TTC549 (cell line): Measurements from ENCODE around the gene TEX35.

ENCODE experiments used
- FAIRE-seq: peaks from 2 replicates; lab custom pipeline; 2012; peaks lifted over from hg19 to GRCh38; lab: Jason Lieb, UNC

The TEX35 gene

DNA sequence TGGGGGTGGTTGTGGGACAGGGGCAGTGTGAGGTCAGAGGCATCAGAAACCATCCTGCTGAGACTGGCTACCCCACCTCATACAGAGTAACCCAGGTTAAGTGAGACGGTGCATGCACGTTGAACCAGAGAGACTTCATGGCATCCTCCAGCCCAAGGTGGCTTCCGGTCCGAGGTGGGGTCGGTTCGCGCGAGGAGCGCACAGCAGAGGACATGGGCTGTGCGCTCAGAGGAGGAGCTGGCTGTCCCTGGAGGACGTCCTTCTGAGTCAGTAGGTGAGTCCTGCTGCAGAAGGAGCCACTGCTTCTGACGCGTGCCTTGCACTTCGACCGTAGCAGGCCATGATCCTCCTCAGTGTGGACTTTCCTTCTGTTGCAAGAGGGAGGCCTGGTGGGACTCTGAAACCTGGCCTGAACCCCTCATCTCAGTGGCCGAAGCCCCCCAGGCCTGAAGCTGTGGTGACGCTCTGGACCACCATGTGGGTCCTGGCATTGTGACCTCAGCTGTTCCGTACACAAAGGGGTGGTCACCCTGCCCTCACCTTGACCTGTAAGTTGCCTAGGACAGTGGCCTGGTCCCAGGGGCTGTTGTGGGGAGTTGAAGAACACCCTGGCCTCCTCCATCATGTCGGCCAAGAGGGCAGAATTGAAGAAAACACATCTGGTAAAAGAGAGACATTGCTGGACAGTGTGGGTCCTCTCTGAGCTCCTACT is at the start of gene TEX35:
TSS of gene TEX35 (plus strand) at position 544 of the 712 bp plus-strand sequence. CDS start at position 624, 80 bp downstream.
- no peak for FAIRE-seq

DNA sequence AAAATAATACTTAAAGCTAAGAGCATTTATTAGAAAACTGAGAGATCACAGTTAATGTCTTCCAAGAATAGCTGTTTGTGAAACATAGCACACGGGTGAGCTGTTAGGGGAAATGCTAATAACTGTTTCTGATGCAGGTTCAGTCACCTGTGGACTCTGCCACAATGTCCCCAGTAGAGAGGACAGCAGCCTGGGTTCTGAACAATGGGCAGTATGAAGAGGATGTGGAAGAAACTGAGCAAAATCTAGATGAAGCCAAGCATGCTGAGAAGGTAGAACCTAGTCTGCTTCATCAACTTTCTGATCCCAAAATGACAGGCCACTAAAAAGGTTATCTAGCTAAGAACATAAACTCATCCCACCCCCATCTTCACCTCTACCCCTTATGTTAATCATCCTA is 48.8 kb upstream of the TEX35 start:
- FAIRE-seq = no peak

DNA sequence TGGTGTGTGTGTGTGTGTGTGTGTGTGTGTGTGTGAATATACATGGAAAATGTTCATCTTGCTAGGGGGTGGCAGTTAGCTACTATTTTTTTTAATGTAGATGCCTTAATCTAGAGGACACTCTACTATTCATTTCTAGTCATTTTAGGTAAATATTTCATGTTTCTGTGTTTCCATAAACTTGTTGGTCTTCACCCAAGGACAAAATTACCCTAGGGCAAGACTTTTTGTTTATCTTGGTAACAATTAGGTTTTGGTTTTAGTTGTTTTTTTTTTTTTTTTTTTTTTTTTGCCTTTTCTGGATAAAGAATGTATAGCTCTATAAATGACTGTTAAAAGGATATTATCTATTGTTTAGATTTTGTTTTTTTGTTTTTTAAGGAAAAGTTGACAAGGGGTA is 48.3 kb upstream of the TEX35 start:
- FAIRE-seq = peak; percentile 86

DNA sequence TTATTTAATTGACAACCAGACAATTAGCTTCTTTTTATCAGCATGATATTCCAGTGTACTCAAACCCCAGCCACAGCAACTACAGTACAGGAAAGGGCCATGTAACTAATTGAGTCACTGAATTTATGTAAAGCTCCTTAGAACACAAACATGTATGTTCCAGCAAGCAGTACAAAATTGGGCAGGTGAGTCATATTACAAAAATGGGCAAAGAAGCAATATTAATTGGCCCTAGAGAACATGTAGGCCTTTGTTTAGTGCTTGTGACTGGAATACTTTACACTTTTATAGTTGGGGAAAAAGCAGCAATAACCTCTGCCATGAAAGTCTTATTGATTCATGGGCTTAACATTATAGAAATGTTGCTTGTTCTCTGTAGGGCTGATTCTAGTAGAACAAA is 47.9 kb upstream of the TEX35 start:
- FAIRE-seq = no peak

DNA sequence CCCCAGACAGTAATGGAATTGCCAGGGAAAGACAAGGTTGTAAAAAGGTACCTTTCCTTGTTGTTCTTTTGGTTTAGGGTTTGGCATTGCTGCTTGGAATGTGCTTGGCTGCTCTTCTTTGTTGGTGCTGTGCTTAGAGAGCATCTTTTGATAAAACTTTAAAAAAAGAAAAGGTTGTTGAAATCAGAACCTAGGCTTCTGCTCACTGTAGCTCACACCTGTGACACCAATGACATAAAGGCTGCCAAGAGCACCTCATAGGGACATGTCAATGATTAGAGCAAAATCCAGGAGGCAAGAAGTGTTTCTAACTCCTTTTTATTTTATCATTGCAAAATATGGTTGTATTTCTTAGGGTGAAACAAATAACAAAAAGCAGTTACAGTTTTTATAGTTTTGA is 45.1 kb upstream of the TEX35 start:
- no peak for FAIRE-seq

DNA sequence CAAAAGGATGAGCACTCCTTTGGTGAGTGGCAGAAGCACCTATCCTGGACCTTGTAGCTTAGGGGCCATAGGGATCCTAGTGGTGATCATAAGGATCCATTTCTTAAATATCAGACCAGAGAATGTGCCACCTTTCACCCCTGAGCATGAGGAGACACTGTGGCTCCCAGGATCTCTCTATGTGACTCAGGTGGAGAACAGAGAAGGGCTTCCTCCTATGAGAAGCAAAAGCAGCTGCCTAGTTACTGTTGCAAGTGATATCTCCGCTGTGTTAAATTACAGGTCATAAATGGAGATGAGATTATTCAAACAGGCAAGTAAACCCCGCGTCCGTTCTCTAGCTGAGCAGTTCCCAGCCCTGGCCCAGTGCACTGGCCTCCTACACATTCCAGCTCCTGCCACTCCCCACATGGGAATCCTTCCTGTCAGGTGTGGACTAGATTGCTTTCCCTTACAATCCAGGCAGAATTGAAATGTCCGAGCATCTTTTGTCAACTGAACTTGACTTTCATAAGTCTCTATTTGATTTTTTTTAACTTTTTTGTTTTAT is 42.4 kb upstream of the TEX35 start:
- no peak for FAIRE-seq

DNA sequence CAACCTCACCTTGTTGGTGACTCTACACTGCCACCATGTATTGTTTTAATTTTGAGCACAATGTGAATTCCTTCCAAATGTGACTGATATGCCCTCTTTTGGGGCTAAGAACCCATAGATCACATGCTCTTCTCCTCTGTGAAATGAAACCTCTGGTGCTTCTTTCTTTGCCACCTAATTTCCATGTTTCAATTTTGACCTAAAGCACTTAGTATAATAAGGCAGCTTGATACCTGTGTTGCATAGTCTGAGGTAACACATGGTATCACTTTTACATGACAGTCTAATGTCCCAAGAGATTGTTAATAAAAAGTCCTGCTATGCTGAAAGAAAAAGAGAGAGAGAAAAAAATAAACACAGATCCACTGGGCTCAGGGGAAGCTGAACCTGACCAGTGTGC is 40.4 kb upstream of the TEX35 start:
- no peak for FAIRE-seq

DNA sequence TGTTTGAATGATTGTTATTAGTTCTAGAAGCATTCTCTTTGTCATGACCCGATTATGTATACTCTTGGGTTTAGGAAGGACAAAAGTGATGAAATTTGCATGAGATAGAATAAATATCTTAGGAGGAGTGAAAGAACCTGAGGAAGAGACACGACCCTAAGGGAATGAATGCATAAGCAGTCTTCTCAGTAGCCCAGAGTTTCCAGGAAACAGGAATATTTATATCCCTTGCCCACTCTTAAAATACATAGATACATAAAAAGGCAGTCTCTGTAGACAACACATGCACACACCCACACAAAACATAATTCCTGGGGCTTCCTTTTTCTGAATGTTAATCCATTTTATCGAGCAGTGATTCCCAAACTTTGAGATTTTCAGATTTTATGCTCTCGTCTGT is 35.5 kb upstream of the TEX35 start:
- FAIRE-seq = no peak

DNA sequence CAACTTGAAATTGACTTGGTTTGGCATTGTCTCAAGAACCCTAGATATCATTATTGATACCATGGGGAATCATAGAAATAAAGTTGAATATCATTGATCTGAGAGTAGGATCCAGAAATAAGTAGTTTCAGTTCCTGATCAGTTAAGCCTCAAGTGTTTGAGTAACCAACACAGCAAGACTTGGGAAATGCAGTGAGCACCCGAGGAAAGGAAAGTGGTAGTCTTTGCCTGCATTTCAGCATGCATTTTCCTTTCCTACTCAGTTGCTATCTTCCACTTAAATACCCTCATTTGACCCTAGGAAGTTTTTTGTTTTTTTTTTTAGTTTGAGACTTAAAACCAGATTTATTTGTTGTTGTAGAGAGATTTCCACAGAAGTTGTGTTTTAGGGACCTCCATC is 35.1 kb upstream of the TEX35 start:
- peak; percentile 5 for FAIRE-seq

DNA sequence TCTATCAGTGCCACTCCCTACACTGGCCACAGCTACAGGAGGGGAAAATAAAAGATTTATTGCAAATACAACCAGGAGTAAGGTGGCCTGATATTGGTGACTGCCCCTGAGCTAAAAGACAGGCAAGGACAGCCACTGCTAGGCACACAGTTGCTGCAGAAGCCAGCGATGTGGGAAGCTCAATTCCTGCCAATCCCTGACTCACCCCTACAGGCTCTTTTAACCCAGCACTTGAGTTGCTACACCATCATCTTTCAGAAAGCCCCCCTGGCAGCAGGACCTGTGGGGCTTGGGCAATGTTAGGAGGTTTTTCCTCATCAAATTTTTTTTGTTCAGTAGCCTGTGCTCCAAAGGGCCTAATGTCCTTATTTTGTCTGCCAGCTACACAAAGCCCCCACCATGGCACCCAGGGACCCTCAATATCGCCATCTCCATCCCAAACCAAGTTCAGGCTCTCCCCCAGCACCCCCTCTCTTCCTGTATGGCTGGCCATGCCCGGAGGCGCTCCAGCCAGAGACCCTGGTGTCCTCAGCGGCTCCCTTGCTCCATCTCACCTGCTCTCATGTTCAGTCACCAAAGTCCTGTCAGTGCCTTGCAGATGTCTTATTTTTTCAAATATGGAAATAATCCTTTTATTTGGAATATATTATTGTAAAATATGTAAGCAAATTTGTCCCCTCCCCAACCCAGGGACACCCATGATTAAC is 29.5 kb upstream of the TEX35 start:
- FAIRE-seq = no peak

DNA sequence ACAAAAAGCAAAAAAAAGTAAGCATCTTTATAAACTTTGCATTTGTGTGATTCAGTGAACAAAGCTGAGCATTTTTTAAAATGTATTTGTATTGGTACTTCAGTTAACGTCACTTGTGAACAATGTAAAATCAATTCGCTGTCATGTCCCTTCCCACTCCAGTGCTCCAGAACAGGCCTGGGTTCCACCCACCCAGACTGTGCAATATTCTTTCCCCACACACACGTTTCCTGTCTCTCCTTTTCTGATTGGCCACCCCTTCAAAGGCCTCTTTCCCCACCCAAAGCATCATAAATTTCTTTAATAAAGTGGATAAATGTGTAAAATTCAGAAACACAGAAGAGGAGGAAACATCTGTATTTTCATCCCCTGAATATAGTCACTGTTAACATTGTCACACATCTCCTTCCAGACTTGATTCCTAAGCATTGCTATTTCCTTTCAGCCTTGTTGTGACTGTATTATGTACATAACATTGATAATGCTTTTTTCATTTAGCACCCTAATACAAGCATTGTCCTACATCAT is 28.1 kb upstream of the TEX35 start:
- no peak for FAIRE-seq

DNA sequence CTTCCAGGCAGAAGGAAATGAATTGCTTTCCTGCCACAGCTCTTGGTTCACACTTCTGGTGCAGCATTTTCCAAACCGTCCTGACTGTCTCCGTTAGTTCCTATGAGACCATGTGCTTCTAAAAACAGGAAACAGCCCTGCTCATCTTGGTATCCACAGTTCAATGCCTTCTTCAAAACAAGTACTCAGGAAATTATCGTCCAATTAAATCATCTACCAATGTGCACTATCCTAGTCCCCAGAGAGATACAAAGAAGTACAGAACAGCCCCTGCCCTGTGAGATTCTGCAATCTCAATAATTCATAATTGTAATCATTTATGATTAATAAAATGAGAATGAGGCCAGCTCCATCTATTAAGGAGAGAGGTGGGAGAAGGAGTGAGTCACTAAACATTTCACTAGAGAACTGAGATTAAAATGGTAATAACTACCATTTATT is 27.3 kb upstream of the TEX35 start:
- no peak for FAIRE-seq

DNA sequence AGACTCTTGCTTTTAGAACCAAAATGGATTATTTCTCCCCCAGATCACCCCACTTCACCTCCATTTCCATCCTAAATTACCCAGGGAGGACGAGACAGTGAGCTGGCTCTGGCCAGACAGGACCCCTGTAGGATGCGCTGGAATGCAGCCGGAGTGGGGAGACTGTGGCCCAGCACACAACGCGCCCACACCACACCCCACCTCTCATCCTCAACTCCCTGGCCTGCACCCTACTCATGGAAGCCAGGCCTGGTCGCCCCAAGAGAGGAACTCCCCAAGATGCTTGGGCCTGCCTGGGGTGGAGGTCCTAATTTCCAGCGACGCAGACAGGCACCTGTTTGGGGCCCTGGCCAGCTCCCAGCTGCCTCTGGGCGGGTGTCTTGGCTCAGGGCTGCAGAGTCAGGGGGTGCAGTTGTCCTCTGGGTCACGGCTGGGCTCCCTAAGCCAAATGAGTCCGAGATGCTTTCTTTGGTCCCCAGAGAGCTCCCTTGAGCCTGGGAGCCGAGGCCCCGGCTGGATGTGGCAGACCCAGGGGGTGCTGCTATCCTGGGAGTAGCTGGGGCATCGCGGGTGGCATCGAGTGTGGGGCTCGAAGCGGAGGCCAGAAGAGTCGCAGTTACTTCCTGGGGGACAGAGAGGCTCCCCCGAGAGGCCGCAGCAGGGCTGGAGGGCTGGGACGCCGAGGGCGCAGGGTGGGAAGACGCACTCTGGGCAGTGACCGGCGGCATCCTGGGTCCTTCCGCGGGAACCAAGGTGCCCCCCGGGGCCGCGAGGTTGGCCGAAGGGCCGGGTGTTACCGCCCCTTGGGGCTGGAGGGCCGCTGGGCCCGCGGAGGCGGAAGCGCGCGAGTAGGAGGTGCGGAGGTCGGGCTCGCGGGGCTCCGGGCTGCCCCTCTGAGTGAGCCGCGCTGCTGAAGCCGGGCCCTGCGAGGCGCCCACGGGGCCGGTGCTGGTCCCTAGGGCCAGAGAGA is 26.5 kb upstream of the TEX35 start:
- no peak for FAIRE-seq

DNA sequence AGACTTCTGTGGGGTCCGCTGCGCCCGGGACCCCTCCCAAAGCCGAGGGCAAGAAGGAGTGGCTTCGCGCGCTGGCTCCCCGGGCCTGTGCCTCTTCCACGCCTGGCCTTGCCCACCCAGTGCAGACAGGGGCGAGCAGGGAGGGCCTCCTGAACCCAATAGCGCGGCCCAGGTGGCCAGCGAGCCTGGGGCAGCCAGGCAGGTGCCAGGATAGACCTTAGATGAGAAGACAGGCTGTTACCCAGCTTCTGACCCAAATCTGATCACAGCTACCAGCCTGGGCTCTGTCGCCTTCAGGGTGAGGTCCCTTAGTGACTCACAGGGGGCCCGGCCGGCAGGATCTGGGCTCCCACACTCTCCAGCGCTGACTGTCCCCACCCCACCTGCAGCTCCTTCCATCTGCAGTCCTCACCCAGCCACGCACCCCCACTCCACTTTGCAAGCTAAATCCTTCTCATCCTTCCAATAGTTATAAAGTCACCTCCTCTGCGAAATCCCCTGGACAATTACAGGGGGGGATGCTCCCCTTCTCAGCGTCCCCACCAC is 25.8 kb upstream of the TEX35 start:
- FAIRE-seq = no peak

DNA sequence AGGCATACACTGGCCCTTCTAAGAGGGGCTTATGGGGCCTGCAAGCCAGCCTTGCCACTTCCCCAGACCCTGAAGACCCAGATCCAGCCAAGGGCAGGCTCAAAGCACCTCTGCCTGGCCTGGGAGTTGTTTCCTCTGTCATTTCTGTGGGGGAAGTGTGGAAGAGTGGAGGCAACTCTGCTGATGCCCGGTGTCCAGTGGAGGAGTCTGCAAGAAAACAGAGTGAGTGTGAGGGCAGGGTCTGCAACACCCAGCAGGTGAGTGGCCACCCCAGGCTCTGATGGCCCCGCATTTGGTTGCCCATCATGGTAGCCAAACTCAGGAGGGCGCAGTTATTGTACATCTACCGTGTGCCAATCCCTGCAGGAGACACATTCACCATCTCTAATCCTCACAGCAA is 24.5 kb upstream of the TEX35 start:
- no peak for FAIRE-seq

DNA sequence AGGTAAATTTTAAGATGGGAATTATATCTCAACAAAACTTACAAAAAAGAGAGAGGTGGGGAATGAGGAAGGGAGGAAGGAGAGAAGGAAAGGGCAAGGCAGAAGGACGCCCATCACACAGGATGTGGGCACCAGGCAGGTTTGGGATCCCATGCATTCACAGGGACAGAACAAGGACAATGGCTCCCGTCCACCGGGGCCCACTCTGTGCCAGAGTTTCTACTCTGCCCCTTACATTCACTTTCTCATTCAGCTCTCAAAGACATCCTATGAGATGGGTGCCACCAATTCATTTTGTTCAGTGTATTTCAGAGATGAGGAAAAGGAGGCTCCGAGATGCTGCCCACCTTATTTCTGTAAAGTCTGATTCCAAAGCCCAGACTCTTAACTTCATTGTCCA is 23.5 kb upstream of the TEX35 start:
- no peak for FAIRE-seq

DNA sequence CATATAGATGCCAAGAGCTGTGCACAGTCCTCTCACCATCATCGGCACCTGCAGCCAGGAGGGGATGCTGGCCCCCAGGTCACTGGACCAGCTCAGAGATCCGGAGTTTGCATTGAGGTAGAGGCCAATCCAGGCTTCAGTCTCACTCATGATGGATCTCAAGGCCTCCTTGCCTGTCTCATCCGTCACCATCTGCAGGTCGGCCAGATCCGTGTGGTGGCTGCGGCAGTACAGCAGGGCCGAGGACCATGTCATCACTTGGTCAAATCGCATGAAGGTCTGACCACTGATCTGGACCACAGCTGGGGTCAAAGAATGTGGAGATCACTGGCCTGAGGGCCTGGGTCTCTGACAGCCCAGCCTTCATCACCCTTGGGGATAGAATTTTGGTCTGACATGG is 22.8 kb upstream of the TEX35 start:
- FAIRE-seq = no peak

DNA sequence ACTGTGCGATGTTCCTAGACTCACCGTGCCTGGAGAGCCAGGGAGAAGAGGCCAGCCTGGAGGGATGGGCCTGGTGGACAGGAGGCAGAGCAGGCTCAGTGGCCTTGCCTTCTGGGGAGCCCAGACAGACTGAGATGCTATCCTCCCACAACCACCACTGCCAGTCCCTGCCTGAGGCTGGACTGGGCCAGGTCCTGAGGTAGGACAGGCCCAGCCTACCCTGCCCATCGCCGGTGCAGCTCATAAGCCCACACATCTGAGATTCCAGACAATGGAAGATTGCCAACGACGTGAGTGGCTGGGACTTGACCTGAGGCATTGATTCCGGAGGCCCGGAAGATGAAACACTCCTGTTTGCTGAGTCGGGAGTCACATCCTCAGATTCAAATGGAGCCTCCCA is 21.9 kb upstream of the TEX35 start:
- no peak for FAIRE-seq

DNA sequence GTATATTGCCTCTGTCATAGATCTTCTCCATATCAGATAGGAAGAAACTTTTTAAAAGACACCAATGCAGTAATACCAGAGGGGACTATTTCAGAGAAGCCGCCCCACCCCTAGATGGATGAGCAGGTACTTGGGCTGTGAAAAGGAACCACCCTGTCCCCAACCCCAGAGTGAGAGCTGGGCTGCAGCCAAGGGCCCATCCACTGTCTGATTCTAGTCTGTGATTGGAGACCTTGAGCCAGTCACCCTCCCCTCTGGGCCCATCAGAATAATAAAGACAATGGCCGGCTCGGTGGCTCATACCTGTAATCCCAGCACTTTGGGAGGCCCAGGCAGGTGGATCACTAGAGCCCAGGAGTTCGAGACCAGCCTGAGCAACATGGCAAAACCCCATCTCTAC is 21.2 kb upstream of the TEX35 start:
- FAIRE-seq = no peak

DNA sequence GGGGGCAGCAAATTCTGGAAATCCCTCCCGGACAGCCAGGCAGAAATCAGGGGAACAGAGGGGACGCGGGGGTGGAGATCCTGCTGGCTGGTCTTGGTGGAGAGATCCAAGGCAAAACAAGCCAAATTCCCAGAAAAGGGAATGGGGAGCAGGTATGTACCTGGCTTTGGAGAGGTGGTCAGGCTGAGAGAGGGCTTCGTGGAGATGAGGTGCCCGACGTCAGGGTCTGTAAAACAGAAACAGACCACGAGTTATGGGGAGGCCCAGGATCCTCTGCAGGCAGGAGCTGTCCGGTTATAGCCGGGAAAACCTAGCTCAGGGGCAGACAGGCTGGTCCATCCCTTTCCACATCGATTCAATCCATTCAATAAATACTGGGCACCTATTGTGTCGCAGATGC is 20.6 kb upstream of the TEX35 start:
- FAIRE-seq = no peak

DNA sequence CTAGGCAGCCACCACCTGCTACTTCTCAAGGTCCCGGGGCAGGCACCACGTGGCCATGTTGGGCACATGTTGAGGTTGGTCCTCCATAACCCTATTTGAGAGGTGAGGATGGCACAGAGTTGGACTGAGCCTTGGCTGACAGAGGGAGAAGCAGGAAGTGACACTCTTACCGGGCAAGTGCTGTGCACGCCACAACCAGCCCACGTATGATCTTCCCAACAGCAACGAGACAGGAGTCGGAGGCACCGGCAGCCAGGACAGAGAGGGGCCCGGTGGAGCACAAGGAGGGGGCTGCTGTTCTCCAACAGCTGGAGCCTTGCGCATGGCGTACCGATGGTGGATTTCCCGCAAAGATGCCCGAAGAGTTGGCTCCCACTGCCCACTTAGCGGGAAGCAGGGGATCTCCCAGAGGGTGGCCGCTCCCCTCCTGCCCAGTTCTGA is 19.6 kb upstream of the TEX35 start:
- FAIRE-seq = no peak

DNA sequence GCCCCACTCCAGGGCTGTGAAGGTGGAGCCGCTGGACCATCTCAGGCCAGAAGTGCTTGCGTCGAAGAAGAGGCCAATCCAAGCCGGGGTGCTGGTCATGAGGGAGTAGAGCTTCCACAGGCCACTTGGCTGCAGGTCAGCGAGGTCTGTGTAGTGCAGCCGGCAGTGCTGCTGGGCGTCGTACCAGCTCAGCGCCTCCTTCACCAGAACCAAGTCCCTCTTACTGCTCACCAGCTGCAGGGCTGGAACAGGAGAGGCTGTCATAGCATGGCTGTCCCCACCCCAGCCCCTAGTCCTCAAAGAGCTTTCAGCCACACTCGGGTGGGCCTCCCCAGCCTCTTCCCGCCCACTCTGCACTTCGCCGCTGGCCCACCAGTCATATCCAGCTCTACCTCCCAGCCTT is 18.3 kb upstream of the TEX35 start:
- FAIRE-seq = no peak
